T-helper 1 cell (primary cell): ENCODE results near the gene ACTN4.

Experiments used
- DNase-seq, 5 donors: peaks; one replicate each; pipeline ENCODE4 v3.0.0-alpha.2; 2012 to 2020

The ACTN4 gene

DNA sequence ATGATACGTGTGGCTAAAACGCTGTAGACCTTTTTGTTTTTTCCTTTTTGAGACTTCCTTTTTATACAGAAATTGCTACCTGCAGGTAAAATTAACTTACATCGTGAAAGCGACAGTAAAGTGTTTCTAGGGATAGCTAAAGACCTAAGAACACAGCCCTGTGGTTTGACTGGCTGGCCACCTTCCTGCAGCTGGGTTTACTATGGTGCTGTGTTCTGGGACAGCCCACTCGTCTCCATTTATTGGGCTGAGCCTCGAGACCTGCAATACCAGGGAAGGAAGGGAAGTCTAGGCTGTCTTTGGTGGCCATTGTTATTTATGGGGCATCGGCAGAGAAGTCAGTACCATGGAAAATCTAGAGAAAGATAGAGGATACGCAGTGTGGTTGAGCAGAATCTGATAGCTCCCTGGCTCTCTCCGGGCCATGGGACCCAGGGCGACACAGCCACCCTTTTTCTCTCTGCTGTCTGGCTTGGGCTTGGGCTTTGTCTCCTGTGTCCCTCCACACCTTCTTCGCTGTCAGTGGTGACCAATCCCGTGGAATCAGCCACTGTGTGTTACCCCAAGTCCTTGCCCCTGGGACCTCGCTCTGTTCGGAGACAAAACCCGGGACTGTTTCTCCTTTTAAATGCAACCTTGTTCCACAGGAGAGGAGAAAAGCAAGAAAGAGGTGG is 30.9 kb downstream of the ACTN4 start:
- DNase-seq = no peak

GRCh38 chr19:38678891-38679494 is 31.5 kb downstream of the ACTN4 start:
- no peak for DNase-seq

- DNase-seq = no peak
These were observed 32.4 kb downstream of the ACTN4 start for GRCh38 chr19:38679839-38680238.

DNA sequence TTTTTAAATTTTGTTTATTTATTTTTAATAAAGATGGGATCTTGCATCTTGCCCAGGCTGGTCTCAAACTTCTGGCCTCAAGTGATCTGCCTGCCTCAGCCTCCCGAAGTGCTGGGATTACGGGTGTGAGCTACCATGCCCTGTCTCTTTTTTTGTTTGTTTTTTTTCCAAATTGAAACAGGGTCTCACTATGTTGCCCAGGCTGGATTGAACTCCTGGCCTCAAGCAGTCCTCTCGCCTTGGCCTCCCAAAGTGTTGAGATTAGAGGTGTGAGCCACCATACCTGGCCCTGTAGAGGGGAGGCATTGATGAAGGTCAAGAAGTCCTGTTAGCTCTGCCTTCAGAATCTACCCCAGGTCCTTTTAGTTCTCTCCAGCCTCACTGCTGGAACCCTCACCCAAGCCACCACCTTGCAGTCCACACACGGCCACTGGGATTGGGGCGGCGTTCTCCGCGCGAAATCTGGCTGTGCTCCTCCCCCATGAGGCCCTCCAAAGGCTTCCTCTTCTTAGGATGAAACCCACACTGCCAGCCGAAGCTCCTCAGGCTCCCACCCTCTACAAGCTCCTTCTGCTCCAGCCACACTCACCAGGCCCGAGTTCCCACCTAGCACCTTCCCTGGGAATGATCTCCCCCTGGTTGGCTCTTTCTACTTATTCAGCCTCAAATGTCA is 34.9 kb downstream of the ACTN4 start:
- no peak for DNase-seq

- no peak for DNase-seq
These were observed 35.5 kb downstream of the ACTN4 start for GRCh38 chr19:38682872-38683392.

DNA sequence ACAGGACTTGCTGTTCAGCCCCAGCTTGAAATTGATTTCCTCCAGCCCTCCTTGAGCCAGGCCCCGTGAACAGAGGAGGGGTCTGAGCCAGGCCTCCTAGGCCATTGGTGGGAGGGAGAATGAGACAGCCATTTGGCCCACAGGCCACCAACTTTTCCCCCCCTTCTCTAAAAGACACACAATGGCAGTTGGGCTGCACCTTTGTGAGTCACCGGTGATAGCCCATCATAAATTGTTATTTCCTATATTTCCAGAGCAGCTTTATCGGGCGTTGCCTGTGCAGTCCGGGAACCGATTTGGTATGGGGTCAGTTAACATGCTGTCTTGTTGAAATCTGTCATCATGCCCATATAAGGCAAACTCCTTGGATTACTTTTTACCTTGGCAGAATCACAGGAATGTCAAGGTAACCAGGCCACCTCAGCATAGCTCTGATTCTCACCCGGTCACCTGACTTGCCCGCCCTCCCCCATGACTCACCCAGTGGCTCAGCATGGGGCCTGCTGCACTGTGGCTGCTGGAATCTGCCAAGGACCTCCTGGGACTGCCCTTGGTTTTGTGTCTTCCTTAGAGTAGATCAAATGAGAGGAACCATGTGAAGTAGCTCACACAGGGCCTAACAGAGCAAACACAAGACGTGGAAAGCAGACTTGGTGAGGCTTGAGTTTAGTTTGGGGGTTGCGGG is 36.1 kb downstream of the ACTN4 start:
- peak; percentile 24 to 59 (median 42) for DNase-seq

GRCh38 chr19:38684078-38684861 is 36.8 kb downstream of the ACTN4 start:
- DNase-seq = peak in 3 of 5 donors; percentile 23 to 83 (median 24)

DNA sequence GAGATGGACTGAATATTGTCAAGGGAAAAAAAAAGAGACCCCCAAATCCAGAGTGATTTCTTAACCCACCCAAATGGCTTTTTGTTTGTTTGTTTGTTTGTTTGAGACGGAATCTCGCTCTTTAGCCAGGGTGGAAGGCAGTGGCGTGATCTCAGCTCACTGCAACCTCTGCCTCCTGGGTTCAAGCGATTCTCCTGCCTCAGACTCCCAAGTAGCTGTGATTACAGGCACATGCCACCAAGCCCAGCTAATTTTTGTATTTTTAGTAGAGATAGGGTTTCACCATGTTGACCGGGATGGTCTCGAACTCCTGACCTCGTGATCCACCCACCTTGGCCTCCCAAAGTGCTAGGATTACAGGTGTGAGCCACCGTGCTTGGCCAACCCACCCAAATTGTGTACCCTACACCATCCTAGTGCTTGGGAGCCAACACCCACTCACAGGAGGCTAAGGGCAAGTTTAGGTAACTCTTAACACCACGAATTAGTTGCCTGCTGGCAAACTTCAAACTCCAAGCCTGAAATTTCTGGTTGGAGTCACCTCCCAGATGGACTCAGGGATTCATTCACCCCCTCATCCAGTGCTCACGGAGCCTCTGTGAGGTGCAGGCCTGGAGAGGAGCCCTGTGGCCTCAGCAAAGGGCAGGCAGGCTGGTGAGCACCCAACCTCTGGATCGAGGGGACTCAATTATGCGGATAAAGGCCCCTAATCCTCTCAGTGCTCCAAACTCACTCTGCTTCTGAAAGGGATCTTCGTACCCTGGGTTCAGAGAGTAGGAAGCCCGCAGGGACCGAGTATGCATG is 37.6 kb downstream of the ACTN4 start:
- DNase-seq = no peak

- DNase-seq = no peak
These were observed 38.4 kb downstream of the ACTN4 start for GRCh38 chr19:38685666-38686529.

GRCh38 chr19:38686530-38686888 is 39.1 kb downstream of the ACTN4 start:
- peak; percentile 27 to 55 (median 38) for DNase-seq

GRCh38 chr19:38687837-38688378 is 40.5 kb downstream of the ACTN4 start:
- no peak for DNase-seq

DNA sequence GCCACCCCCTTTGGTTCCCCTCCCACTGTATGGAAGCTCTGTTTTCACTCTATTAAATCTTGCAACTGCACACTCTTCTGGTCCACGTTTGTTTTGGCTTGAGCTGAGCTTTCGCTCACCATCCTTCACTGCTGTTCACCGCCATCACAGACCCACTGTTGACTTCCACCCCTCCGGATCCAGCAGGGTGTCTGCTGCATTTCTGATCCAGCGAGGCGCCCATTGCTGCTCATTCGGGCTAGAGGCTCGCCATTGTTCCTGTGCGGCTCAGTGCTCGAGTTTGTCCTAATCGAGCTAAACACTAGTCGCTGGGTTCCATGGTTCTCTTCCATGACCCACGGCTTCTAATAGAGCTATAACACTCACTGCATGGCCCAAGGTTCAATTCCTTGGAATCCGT is 42.7 kb downstream of the ACTN4 start:
- DNase-seq = no peak

GRCh38 chr19:38690832-38691231 is 43.4 kb downstream of the ACTN4 start:
- no peak for DNase-seq

DNA sequence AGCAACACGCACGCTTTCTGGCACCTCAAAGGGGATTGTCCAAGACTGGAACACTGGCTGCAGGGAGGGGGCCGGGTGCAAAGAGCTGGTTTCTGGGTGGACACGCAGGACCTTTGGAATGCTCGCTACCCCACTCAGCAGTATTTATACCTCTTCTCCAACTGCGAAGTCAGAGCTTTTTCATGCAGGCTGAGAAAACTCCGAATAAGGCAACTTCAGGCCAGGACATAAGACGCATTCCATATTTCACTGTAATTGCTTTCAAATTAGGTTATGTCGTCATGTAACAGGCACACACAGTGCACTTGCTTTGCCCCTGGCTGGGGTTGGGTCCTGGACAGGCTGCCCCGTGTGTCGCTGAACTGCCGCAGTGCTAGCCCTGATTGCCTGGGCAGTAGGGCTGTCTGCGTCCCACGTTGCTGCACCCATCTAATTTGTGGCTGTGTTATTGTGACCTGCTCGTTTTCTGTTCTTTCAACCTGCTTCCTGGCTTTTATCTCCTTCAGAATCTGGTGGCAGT is 44.5 kb downstream of the ACTN4 start:
- no peak for DNase-seq

DNA sequence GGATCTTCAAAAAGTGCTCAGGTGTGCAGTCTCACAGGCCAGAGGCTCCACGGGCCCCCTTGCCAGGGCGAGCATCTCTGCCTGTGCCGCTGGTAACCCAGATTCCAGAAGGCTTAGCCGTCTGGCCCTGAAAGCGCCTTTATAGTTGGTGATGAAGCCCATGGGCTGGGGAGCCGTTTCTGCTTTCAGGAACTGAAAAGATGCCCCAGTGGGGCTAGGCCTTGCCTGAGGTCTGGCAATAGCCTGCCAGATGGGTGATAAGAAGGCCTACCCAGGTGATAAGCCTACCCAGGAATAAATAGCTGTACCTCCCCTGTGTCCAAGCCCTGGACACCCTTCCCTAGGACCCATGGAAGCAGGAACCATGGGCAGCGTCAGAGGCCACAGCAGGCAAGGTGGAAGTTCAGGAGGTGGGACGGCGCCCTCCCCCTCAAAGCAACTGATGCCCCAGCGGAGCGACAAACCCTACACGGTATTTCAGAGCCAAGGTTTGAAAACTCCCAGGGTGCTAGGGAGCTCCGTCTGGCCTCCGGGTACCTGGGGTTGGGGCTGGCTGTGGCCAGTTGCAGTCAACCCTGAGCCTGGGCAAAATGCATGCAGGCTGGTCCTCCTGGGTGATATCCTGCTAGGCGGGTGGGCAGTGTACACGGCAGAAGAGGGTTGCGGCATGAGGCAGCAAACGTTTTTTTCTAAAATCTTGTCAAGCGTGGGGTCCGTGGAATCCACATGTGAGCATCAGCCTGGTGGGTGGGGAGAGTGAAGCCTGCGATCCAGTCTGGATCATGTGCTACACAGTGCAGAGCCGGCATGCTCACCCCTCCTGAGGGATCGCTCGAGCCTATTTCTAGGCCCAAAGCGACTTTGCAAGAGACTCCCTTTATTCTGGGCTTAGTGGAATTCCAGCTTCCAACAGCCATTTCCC is 45.3 kb downstream of the ACTN4 start:
- DNase-seq = no peak

DNA sequence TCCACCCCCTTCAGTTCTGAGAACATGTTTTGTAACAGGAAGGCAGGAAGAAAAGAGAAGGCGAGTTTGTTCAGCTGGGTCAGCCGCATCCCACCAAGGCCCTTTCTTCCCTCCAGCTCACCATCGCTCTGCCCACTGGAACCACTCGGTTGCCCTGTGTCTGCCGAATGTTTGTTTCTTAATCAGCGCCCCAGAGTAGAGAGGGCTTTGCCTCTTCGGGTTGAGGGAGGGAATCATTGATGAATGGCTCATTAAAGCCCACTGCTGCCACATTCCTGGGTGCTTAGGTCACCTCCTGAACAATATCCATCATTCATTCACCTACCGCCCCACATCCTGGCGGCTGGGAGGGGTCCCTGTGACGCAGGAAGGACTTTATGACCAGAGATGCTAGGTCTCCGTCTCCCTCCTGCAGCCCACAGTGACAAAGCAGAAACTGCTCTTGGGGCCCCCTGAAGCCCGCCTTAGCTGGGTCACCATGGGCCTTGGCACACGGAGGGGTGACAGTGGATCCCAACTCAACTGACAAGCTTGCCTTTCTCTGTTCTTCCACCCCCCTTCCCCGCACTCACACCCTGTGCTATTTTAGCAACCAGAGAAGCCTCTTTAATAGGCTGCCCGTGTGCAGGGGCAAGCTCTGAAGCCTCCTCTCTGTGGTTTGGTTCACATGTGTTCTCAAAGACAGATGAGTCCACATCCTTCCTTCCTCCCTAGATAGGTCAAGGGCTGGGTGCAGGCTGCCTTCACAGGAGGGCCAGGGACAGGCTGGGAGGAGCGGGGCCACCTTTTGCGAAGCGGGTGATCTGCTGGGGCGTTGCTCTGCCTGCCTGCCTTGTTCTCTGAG is 46.2 kb downstream of the ACTN4 start:
- peak in 1 of 5 donors; percentile 77 for DNase-seq

GRCh38 chr19:38695317-38695683 is 47.9 kb downstream of the ACTN4 start:
- DNase-seq = no peak
